Measurements from ENCODE around the gene KIN. TPM values are rescaled to one million over a fixed set of nuclear protein-coding genes. Genes with fewer than 3 reads are reported as not detected.

KIN gene
- total RNA-seq, 1 donor from 2014 or later, result 9.1 TPM

GRCh38 chr10:7702288-7702812, 85.4 kb downstream of the KIN start:
- ATAC-seq, result no peak
- intact Hi-C loops (cut with micrococcal nuclease), result no loop called here
- DNase-seq, result no peak

- ATAC-seq (no peak), DNase-seq (no peak)
- intact Hi-C loops (cut with micrococcal nuclease), result no loop called here
Measured at GRCh38 chr10:7701158-7701742, 86.5 kb downstream of the KIN start.

Other genes starting within 250 kb of the KIN start
- gene ITIH5, start 121.0 kb downstream of the KIN start, total RNA-seq, result 8.5 TPM
- gene ITIH2, start 84.7 kb downstream of the KIN start, total RNA-seq, result not detected
- 777 TPM for gene ATP5F1C, start 184 bp upstream of the KIN start, total RNA-seq
- gene TAF3, start 30.5 kb upstream of the KIN start, total RNA-seq, result 13.0 TPM

Measured in left ventricle myocardium superior (tissue), 1 donor.